ENCODE measurements around the gene NECAB3. TPM values are rescaled to one million over a fixed set of nuclear protein-coding genes. Genes with fewer than 3 reads are reported as not detected.

The NECAB3 gene
- total and polyA plus RNA-seq, 2 of the 13 experiments (the other 11 are each of a cell fraction or from before 2014, with no cell fraction given) = 61.5 to 65.5 TPM

- intact Hi-C loops (cut with micrococcal nuclease; ENCODE audit: unreplicated experiment) = no loop called here
- in situ Hi-C loops (cut with HindIII; ENCODE audit: extremely low pct_ligation_motif_present, low pct_unique_long_range_greater_than_20kb) = no loop called here
- H3K27ac ChIP-seq (ENCODE audit: extremely low read length, insufficient read depth, low read length) = no peak overlapping the region
- no peak overlapping the region for H2AFZ ChIP-seq (ENCODE audit: low read length)
- no peaks in the 10 kb centered on the region for H3K36me3 ChIP-seq (replicated peaks in 1 of 2; ENCODE audit: control insufficient read depth in 1 of 2, insufficient read depth in 2 of 2, low read length in 2 of 2)
- peaks cover 66% of the 10 kb centered on the region for H3K4me1 ChIP-seq (ENCODE audit: insufficient read depth, low read length)
- peaks cover 0 to 4% of the 10 kb centered on the region in 2 experiments; a peak in 1 of 5 replicates for H3K27me3 ChIP-seq (ENCODE audit: control insufficient read depth in 1 of 2, insufficient read depth in 2 of 2, low read length in 2 of 2)
- BruUV-seq (replicated peaks) = no TSS peak
- ChIA-PET POLR2A (no interaction called here), CTCF (ENCODE audit: low intra/inter-chr PET ratio, low total read pairs) (no interaction called here)
- H3K9me3 ChIP-seq (ENCODE audit: low read length) = no peaks in the 10 kb centered on the region
- H4K20me1 ChIP-seq (ENCODE audit: insufficient read depth, low read length) = no peaks in the 10 kb centered on the region
- 78% methylated on average over 11 of the region's 11 CpGs for WGBS (ENCODE audit: low lambda C conversion rate)
- no peak for FAIRE-seq
- H3K9ac ChIP-seq (ENCODE audit: insufficient read depth, low read depth, low read length) = no peak overlapping the region
- no peak overlapping the region for H3K4me2 ChIP-seq (ENCODE audit: low read depth, low read length)
- H3K79me2 ChIP-seq (ENCODE audit: insufficient read depth, low read length) = no peaks in the 10 kb centered on the region
- DNase-seq (ENCODE audit: low spot score) = no peak
- H3K4me3 ChIP-seq (replicated peaks in 1 of 3; ENCODE audit: insufficient read depth in 1 of 3, low read depth in 2 of 3, low read length in 3 of 3) = no peak overlapping the region
- ATAC-seq = no peak
- peak; percentile 73; the same call in 1 of the 2 replicates for TF ChIP-seq ZNF737 (CRISPR knock-in tag; IDR thresholded peaks at IDR 0.05; ENCODE audit: borderline replicate concordance)
- no peak for TF ChIP-seq TCF7 (IDR thresholded peaks at IDR 0.05; ENCODE audit: low read depth)
- TF ChIP-seq ZNF629 (CRISPR knock-in tag; conservative IDR thresholded peaks at IDR 0.05) = no peak
- TF ChIP-seq SMARCE1 (IDR thresholded peaks at IDR 0.05; ENCODE audit: borderline replicate concordance) = 0 out of 2 replicates have a peak, but pooled peaks have one; percentile 23
- TF ChIP-seq ZNF570 (CRISPR knock-in tag; IDR thresholded peaks at IDR 0.05; ENCODE audit: borderline replicate concordance) = no peak
- TF ChIP-seq KDM5B (CRISPR knock-in tag; IDR thresholded peaks at IDR 0.05; ENCODE audit: borderline replicate concordance) = no peak
- no peak for TF ChIP-seq ZFP90 (CRISPR knock-in tag; IDR thresholded peaks at IDR 0.05; ENCODE audit: borderline replicate concordance)
- no peak for TF ChIP-seq THAP11 (CRISPR knock-in tag; IDR thresholded peaks at IDR 0.05)
- TF ChIP-seq SP4 (CRISPR knock-in tag; IDR thresholded peaks at IDR 0.05) = no peak
- TF ChIP-seq SALL1 (CRISPR knock-in tag; IDR thresholded peaks at IDR 0.05) = peak; percentile 21; the same call in 1 of the 2 replicates
- TF ChIP-seq ZNF598 (CRISPR knock-in tag; IDR thresholded peaks at IDR 0.05; ENCODE audit: borderline replicate concordance) = no peak
- no peak for TF ChIP-seq DMAP1 (CRISPR knock-in tag; IDR thresholded peaks at IDR 0.05)
- TF ChIP-seq ZNF768 (CRISPR knock-in tag; IDR thresholded peaks at IDR 0.05) = peak; percentile 11; the same call in 1 of the 2 replicates
- peak; percentile 82 for TF ChIP-seq ZBTB38 (CRISPR knock-in tag; IDR thresholded peaks at IDR 0.05)
- no peak for TF ChIP-seq ZNF878 (CRISPR knock-in tag; IDR thresholded peaks at IDR 0.05)
- TF ChIP-seq, protein P1, sequence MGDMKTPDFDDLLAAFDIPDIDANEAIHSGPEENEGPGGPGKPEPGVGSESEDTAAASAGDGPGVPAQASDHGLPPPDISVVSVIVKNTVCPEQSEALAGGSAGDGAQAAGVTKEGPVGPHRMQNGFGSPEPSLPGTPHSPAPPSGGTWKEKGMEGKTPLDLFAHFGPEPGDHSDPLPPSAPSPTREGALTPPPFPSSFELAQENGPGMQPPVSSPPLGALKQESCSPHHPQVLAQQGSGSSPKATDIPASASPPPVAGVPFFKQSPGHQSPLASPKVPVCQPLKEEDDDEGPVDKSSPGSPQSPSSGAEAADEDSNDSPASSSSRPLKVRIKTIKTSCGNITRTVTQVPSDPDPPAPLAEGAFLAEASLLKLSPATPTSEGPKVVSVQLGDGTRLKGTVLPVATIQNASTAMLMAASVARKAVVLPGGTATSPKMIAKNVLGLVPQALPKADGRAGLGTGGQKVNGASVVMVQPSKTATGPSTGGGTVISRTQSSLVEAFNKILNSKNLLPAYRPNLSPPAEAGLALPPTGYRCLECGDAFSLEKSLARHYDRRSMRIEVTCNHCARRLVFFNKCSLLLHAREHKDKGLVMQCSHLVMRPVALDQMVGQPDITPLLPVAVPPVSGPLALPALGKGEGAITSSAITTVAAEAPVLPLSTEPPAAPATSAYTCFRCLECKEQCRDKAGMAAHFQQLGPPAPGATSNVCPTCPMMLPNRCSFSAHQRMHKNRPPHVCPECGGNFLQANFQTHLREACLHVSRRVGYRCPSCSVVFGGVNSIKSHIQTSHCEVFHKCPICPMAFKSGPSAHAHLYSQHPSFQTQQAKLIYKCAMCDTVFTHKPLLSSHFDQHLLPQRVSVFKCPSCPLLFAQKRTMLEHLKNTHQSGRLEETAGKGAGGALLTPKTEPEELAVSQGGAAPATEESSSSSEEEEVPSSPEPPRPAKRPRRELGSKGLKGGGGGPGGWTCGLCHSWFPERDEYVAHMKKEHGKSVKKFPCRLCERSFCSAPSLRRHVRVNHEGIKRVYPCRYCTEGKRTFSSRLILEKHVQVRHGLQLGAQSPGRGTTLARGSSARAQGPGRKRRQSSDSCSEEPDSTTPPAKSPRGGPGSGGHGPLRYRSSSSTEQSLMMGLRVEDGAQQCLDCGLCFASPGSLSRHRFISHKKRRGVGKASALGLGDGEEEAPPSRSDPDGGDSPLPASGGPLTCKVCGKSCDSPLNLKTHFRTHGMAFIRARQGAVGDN (CRISPR knock-in tag; IDR thresholded peaks at IDR 0.05) = peak; percentile 40
Measured at GRCh38 chr20:33707668-33708067, 33.4 kb upstream of the NECAB3 start.
